Esophagus muscularis mucosa (tissue), 4 donors: ENCODE data around the gene UBR3. TPM values are rescaled to one million over a fixed set of nuclear protein-coding genes. Genes with fewer than 3 reads are reported as not detected.

ENCODE experiments used
- DNase-seq: peaks from one replicate; pipeline ENCODE4 v3.0.0-alpha.2; 2017; ENCODE audit errors: extremely low spot score
- H3K27ac ChIP-seq, 4 donors: fragments of 200-600 bp; sonication (generic); replicated peaks in 1 of 4; 1 replicate in 3 of 4; 2 replicates in 1 of 4; pipeline ENCODE4 v1.5.1; 2016 to 2019; ENCODE audit warnings: mild to moderate bottlenecking in 1 of 4
- H3K27me3 ChIP-seq, 4 donors: fragments of 200-600 bp; sonication (generic); one replicate each; pipeline versions ENCODE4 v1.5.1 to v1.6.0; 2016 to 2019
- H3K36me3 ChIP-seq, 4 donors: fragments of 200-600 bp; sonication (generic); one replicate each; pipeline ENCODE4 v1.5.1; 2016 to 2019
- H3K4me1 ChIP-seq, 4 donors: fragments of 200-600 bp; sonication (generic); one replicate each; pipeline ENCODE4 v1.5.1; 2016 to 2019
- H3K4me3 ChIP-seq, 4 donors: fragments of 200-600 bp; sonication (generic); 1 replicate in 2 of 4; 2 replicates in 2 of 4; pipeline ENCODE4 v1.5.1; 2016 to 2019; ENCODE audit warnings: mild to moderate bottlenecking in 4 of 4, moderate library complexity in 1 of 4
- H3K9me3 ChIP-seq, 4 donors: fragments of 200-600 bp; sonication (generic); 1 replicate in 3 of 4; 2 replicates in 1 of 4; pipeline ENCODE4 v1.5.1; 2016 to 2019
- CTCF ChIP-seq, 3 experiments: fragments of 200-600 bp in 2 of 3; fragments of 450-650 bp in 1 of 3; sonication (generic) in 2 of 3; IDR thresholded peaks; one replicate each; pipeline ENCODE4 v1.5.1; 2017 to 2019; ENCODE audit warnings: antibody characterized with exemption in 3 of 3, mild to moderate bottlenecking in 2 of 3, moderate library complexity in 1 of 3
- EP300 ChIP-seq: sonication (generic); formaldehyde crosslinking; IDR thresholded peaks from one replicate; pipeline ENCODE4 v1.6.1; 2017; ENCODE audit warnings: antibody characterized with exemption
- POLR2A ChIP-seq: fragments of 450-650 bp; IDR thresholded peaks from one replicate; pipeline ENCODE4 v1.6.1; 2017; ENCODE audit warnings: antibody characterized with exemption, moderate library complexity, mild to moderate bottlenecking, low read depth
- POLR2AphosphoS5 ChIP-seq, 2 donors: sonication (generic); formaldehyde crosslinking; IDR thresholded peaks; one replicate each; pipeline ENCODE4 v1.6.1; 2017; ENCODE audit warnings: antibody characterized with exemption in 2 of 2
- WGBS: methylation state at CpG from one replicate; pipeline ENCODE4 v1.1.5; 2018; 5-methylcytosine and 5-hydroxymethylcytosine counted together
- intact Hi-C: fragments of 100-400 bp; cut with DNase I; formaldehyde crosslinking; loops from one replicate; pipeline ENCODE4 v1.15.1; 2023
- total RNA-seq, 4 donors: library from RNA; depleted of rRNA; stranded (reverse); fragments of >200 nt; gene quantifications; one replicate each; pipeline versions ENCODE4 v1.1.0 to v1.2.1, GENCODE V29; 2016

UBR3 gene
- total RNA-seq, 4 donors from 2014 or later: 46.1 to 80.2 (median 58.8) TPM

DNA sequence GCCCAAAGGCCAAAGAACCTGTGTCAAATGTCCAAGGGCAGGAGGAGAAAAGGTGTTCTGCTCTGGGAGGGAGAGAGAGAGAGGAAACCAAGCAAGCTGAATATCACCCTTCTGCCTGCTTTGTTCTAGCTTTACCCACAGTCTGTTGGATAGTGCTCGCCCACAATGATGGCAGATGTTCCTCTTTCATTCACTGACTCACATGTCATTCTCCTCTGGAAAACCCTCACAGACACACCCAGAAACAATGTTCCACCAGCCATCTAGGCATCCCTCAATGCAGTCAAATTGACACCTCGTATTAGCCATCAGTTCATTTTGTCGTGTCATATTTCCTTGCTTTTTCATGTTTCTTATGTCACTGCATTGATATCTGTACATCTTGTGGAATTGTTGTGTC is 150.3 kb downstream of the UBR3 start:
- WGBS: 96% methylated on average over 3 of the region's 3 CpGs
- H3K27ac ChIP-seq: no peak overlapping the region
- no peak for DNase-seq
- intact Hi-C loops: no loop called here
- H3K36me3 ChIP-seq: peaks cover 0 to 22% (median 13%) of the 10 kb centered on the region in 4 donors
- H3K4me3 ChIP-seq: no peak overlapping the region
- no peaks in the 10 kb centered on the region for H3K4me1 ChIP-seq
- TF ChIP-seq EP300 (no peak), POLR2A (no peak), POLR2AphosphoS5 (IDR thresholded peaks at IDR 0.05) (no peak), CTCF (IDR thresholded peaks at IDR 0.05) (no peak)
- no peaks in the 10 kb centered on the region for H3K27me3 ChIP-seq
- H3K9me3 ChIP-seq: peaks cover 0 to 8% (median 1%) of the 10 kb centered on the region in 4 donors

DNA sequence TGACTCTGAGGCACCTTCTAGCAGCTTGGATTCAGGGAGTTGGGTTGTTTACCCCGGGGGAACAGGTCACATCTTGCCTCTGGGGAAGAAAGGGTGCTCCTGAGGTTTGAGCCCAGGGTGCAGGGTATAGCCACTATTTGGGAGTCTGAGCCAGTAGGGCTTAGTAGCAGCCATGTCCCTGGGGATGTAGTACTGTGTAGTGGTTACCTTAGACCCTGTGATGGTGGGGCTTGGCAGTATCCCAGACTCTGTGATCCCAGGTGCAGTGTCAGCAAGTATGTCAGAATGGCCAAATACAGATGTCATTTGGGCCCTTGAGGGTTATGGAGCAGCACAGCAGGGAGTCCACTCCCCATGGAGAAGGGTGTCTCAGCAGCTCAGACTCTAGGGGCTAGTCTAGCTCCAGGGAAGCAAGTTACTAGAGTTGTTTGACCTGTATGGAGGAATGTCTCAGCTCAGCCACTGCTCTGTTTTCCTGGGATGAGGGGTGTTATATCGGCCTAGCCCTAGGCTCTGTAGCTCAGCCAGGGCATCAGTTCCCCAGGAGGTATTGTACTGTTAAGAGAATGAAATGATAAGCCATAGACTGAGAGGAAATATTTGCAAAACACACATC is 151.3 kb downstream of the UBR3 start:
- intact Hi-C loops: no loop called here
- Histone ChIP-seq H3K4me3 (no peak overlapping the region), H3K4me1 (no peaks in the 10 kb centered on the region), H3K27ac (no peak overlapping the region), H3K27me3 (no peaks in the 10 kb centered on the region), H3K36me3 (peaks cover 0 to 22% (median 13%) of the 10 kb centered on the region in 4 donors), H3K9me3 (peaks cover 0 to 8% (median 1%) of the 10 kb centered on the region in 4 donors)
- WGBS: 97% methylated on average over 2 of the region's 2 CpGs
- no peak for DNase-seq
- TF ChIP-seq CTCF (IDR thresholded peaks at IDR 0.05) (no peak), EP300 (no peak), POLR2AphosphoS5 (IDR thresholded peaks at IDR 0.05) (no peak), POLR2A (no peak)

GRCh38 chr2:169979025-169979424 is 151.8 kb downstream of the UBR3 start:
- H3K27me3 ChIP-seq: no peaks in the 10 kb centered on the region
- intact Hi-C loops: no loop called here

GRCh38 chr2:169980001-169980400 is 152.7 kb downstream of the UBR3 start:
- H3K4me1 ChIP-seq: no peaks in the 10 kb centered on the region
- H3K27ac ChIP-seq: no peak overlapping the region
- H3K36me3 ChIP-seq: peaks cover 0 to 22% (median 13%) of the 10 kb centered on the region in 4 donors
- H3K27me3 ChIP-seq: no peaks in the 10 kb centered on the region
- H3K9me3 ChIP-seq: peaks cover 0 to 8% (median 1%) of the 10 kb centered on the region in 4 donors
- intact Hi-C loops: no loop called here
- no peak for TF ChIP-seq EP300
- TF ChIP-seq POLR2A: no peak
- TF ChIP-seq POLR2AphosphoS5 (IDR thresholded peaks at IDR 0.05): no peak
- no peak for TF ChIP-seq CTCF (IDR thresholded peaks at IDR 0.05)
- 91% methylated on average over 4 of the region's 4 CpGs for WGBS
- no peak overlapping the region for H3K4me3 ChIP-seq
- DNase-seq: no peak

More at GRCh38 chr2:169979025-169979424, 151.8 kb downstream of the UBR3 start:
- H3K4me3 ChIP-seq: no peak overlapping the region
- H3K9me3 ChIP-seq: peaks cover 0 to 8% (median 1%) of the 10 kb centered on the region in 4 donors
- peaks cover 0 to 22% (median 13%) of the 10 kb centered on the region in 4 donors for H3K36me3 ChIP-seq
- 77% methylated on average over 2 of the region's 2 CpGs for WGBS
- no peak overlapping the region for H3K27ac ChIP-seq
- H3K4me1 ChIP-seq: no peaks in the 10 kb centered on the region
- TF ChIP-seq EP300 (no peak), CTCF (IDR thresholded peaks at IDR 0.05) (no peak), POLR2A (no peak), POLR2AphosphoS5 (IDR thresholded peaks at IDR 0.05) (no peak)
- no peak for DNase-seq

GRCh38 chr2:169980643-169981042 is 153.4 kb downstream of the UBR3 start:
- no peak overlapping the region for H3K27ac ChIP-seq
- H3K36me3 ChIP-seq: peaks cover 0 to 22% (median 13%) of the 10 kb centered on the region in 4 donors
- no peak for TF ChIP-seq POLR2AphosphoS5 (IDR thresholded peaks at IDR 0.05)
- no peak for TF ChIP-seq CTCF (IDR thresholded peaks at IDR 0.05)
- TF ChIP-seq POLR2A: no peak
- no peak for TF ChIP-seq EP300
- no peak overlapping the region for H3K4me3 ChIP-seq
- intact Hi-C loops: no loop called here
- H3K9me3 ChIP-seq: peaks cover 0 to 8% (median under 1%) of the 10 kb centered on the region in 4 donors
- H3K27me3 ChIP-seq: no peaks in the 10 kb centered on the region
- WGBS: 86% methylated on average over 2 of the region's 2 CpGs
- H3K4me1 ChIP-seq: no peaks in the 10 kb centered on the region
- DNase-seq: no peak
